ENCODE data around the gene PIGM. TPM values are rescaled to one million over a fixed set of nuclear protein-coding genes. Genes with fewer than 3 reads are reported as not detected.

The PIGM gene
- polyA plus RNA-seq, 6 donors from 2014 or later = 0.98 to 2.0 (median 1.5) TPM

DNA sequence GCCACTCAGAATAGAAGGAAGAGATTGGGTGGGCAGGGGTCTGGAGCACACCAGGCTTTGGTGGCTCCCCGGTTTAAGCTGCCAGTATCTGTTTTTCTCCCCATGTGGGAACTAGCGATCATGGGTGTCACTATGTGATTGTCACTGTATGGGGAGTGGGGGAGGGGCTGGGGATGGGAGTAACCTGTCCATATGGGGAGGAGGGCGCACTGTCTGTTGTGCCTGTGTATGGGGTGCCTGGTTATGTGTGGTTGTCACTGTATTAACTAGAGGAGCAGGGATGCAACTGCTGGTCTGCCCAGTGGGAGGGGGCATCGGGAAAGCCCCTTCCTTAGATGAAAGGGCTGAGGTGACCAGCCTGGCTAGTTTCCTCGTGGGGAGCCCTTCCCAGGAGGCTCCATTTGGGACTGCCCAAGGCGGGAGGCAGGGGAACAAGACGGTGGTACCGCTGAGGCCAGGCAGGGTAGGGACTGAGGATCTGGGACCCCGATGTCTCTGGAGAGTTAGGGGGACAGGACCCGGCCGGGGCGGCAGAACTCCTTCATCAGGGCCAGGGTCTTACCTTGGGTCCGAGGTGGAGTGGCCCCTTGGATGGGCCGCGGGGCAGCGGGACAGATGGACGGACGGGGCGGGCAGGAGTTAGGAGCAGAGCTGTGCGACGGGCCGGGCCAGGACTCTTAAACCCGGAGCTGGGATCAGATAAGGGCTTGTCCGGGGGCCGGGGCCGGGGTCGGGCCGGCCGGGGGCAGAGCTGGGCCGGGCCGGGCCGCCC is 37.9 kb upstream of the PIGM start, which contains the start of gene KCNJ10:
Gene KCNJ10 (minus strand): TSS at position 701 of the 772 bp plus-strand sequence. CDS start 27,628 bp downstream, outside the sequence.
- Mint-ChIP-seq H3K4me1 (peaks cover 15 to 24% (median 16%) of the 10 kb centered on the region in 3 donors), H3K4me3 (peak within 1 kb of the TSS; percentile 86 to 94 (median 90)), H3K36me3 (no peaks in the 10 kb centered on the region), H3K27me3 (peaks cover 40 to 80% (median 75%) of the 10 kb centered on the region in 3 donors), H3K9me3 (no peaks in the 10 kb centered on the region), H3K27ac (peak within 1 kb of the TSS in 5 of 6 donors; percentile 58 to 75 (median 65))
- peak in 1 of 2 donors; percentile 3 for ATAC-seq (ENCODE audit: low read depth in 2 of 2)
- no peak for DNase-seq

DNA sequence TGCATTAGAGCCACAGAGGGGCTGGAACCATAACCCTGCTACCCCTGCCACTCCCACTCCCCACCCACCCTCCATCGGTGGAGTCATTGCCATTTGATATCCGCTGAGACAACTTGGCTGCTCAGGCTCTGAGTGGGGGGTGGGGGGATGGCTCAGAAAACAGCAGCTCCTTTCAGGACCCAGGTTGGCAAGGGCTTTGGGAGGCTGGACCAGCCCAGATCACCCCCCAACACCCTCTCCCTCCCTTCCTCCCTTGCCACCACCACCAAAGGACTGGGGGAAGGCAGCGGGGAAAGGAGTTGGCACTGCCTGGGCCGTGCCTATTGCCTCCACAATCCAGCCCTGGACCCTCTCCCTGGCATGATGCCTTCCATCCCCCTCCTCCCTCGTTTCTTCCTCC is 36.4 kb upstream of the PIGM start:
- no peak for DNase-seq
- no peaks in the 10 kb centered on the region for H3K36me3 Mint-ChIP-seq
- no peaks in the 10 kb centered on the region for H3K9me3 Mint-ChIP-seq
- peak overlapping the region in 1 of 8 donors; percentile 40 for H3K4me3 Mint-ChIP-seq
- no peak for ATAC-seq (ENCODE audit: low read depth in 2 of 2)
- no peak overlapping the region for H3K27ac Mint-ChIP-seq
- peaks cover 50 to 77% (median 72%) of the 10 kb centered on the region in 3 donors for H3K27me3 Mint-ChIP-seq
- peaks cover 15 to 24% (median 16%) of the 10 kb centered on the region in 3 donors for H3K4me1 Mint-ChIP-seq

GRCh38 chr1:160066829-160067745 is 35.3 kb upstream of the PIGM start:
- peak overlapping the region in 1 of 8 donors; percentile 31 for H3K4me3 Mint-ChIP-seq
- ATAC-seq (ENCODE audit: low read depth in 2 of 2) = no peak
- H3K4me1 Mint-ChIP-seq = peaks cover 15 to 24% (median 16%) of the 10 kb centered on the region in 3 donors
- peak overlapping the region in 2 of 6 donors; percentile 41 to 84 for H3K27ac Mint-ChIP-seq
- peaks cover 49 to 81% (median 68%) of the 10 kb centered on the region in 3 donors for H3K27me3 Mint-ChIP-seq
- H3K9me3 Mint-ChIP-seq = no peaks in the 10 kb centered on the region
- DNase-seq = no peak
- H3K36me3 Mint-ChIP-seq = no peaks in the 10 kb centered on the region

DNA sequence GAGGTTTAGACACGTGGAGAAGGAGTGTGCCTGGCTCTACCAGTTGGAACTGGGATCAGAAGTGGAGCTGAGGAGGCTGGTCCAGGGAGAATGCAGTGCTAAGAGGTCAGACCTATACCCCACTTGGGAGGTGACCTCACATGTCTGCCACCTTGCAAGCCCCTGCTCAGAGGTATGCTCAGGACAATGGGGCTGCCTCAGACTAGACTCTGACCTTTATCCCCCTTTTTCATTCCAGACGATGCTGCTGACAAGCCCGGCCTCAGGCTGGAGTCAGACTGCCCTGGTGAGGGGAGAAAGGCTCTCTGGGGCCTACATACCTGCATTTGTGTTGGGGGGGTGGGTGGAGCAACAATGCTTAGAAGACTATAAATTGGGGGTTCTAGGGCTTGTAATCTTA is 33.0 kb upstream of the PIGM start:
- no peak overlapping the region for H3K4me3 Mint-ChIP-seq
- no peak overlapping the region for H3K27ac Mint-ChIP-seq
- H3K36me3 Mint-ChIP-seq = no peaks in the 10 kb centered on the region
- no peak for DNase-seq
- H3K27me3 Mint-ChIP-seq = peaks cover 38 to 78% (median 66%) of the 10 kb centered on the region in 3 donors
- peaks cover 3 to 7% (median 4%) of the 10 kb centered on the region in 3 donors for H3K4me1 Mint-ChIP-seq
- no peaks in the 10 kb centered on the region for H3K9me3 Mint-ChIP-seq
- ATAC-seq (ENCODE audit: low read depth in 2 of 2) = no peak

DNA sequence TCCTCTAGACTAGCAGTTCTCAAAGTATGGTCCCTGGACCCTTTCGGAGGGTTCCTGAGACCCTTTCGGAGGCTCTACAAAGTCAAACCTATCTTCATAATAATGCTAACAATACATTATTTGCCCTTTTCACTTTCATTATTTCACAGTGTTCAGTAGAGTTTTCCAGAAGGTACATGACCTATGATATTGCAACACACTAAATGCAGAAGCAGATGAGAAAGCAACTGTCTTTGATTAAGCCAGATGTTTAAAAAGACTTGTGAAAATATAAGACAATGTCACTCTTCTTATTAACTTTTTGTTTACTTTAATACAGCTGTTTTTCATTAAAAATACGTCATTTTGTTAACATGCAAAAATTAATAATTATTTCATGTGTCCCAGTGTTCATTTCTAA is 32.4 kb upstream of the PIGM start:
- Mint-ChIP-seq H3K9me3 (no peaks in the 10 kb centered on the region), H3K4me3 (no peak overlapping the region), H3K27ac (no peak overlapping the region), H3K36me3 (no peaks in the 10 kb centered on the region), H3K4me1 (peaks cover 0 to 2% (median 0%) of the 10 kb centered on the region in 3 donors), H3K27me3 (peaks cover 36 to 78% (median 66%) of the 10 kb centered on the region in 3 donors)
- DNase-seq (no peak), ATAC-seq (ENCODE audit: low read depth in 2 of 2) (no peak)

GRCh38 chr1:160063176-160063575 is 31.4 kb upstream of the PIGM start:
- H3K4me1 Mint-ChIP-seq = no peaks in the 10 kb centered on the region
- peaks cover 36 to 75% (median 66%) of the 10 kb centered on the region in 3 donors for H3K27me3 Mint-ChIP-seq
- ATAC-seq (ENCODE audit: low read depth in 2 of 2) (no peak), DNase-seq (no peak)
- H3K9me3 Mint-ChIP-seq = no peaks in the 10 kb centered on the region
- no peak overlapping the region for H3K4me3 Mint-ChIP-seq
- no peak overlapping the region for H3K27ac Mint-ChIP-seq
- no peaks in the 10 kb centered on the region for H3K36me3 Mint-ChIP-seq

- Mint-ChIP-seq H3K27me3 (peaks cover 36 to 71% (median 65%) of the 10 kb centered on the region in 3 donors), H3K4me3 (no peak overlapping the region), H3K4me1 (no peaks in the 10 kb centered on the region), H3K9me3 (no peaks in the 10 kb centered on the region), H3K36me3 (no peaks in the 10 kb centered on the region), H3K27ac (no peak overlapping the region)
- ATAC-seq (ENCODE audit: low read depth in 2 of 2) = no peak
- no peak for DNase-seq
Observed at GRCh38 chr1:160062230-160062532, 30.4 kb upstream of the PIGM start.

- no peaks in the 10 kb centered on the region for H3K9me3 Mint-ChIP-seq
- H3K36me3 Mint-ChIP-seq = no peaks in the 10 kb centered on the region
- peaks cover 42 to 71% (median 66%) of the 10 kb centered on the region in 3 donors for H3K27me3 Mint-ChIP-seq
- DNase-seq (no peak), ATAC-seq (ENCODE audit: low read depth in 2 of 2) (no peak)
- H3K27ac Mint-ChIP-seq = no peak overlapping the region
- no peaks in the 10 kb centered on the region for H3K4me1 Mint-ChIP-seq
- no peak overlapping the region for H3K4me3 Mint-ChIP-seq
Observed at GRCh38 chr1:160061369-160062229, 29.8 kb upstream of the PIGM start.

DNA sequence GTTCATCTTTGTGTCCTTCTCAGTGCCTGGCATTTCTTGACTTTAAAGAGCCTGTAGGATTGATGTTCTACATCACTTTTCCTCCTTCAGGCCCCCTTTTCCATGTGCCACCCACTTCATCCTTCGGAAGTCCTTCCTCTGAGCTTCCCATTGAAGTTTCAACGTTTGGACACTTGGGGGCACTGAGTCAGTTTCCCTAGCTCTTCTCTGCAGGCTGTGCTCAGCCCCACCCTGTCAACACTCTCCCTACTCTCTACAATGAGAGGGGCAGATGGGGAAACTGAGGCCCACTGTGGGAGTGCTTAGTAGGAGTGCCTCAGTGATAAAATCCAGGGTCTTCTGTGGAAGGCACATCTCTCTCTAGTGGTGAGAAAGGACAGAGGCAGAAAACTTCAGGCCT is 26.3 kb upstream of the PIGM start:
- DNase-seq (no peak), ATAC-seq (ENCODE audit: low read depth in 2 of 2) (no peak)
- H3K36me3 Mint-ChIP-seq = no peaks in the 10 kb centered on the region
- no peak overlapping the region for H3K27ac Mint-ChIP-seq
- H3K4me1 Mint-ChIP-seq = no peaks in the 10 kb centered on the region
- H3K4me3 Mint-ChIP-seq = no peak overlapping the region
- H3K27me3 Mint-ChIP-seq = peaks cover 51 to 88% (median 83%) of the 10 kb centered on the region in 3 donors
- H3K9me3 Mint-ChIP-seq = no peaks in the 10 kb centered on the region

- no peaks in the 10 kb centered on the region for H3K4me1 Mint-ChIP-seq
- H3K27me3 Mint-ChIP-seq = peaks cover 58 to 98% (median 82%) of the 10 kb centered on the region in 3 donors
- H3K4me3 Mint-ChIP-seq = no peak overlapping the region
- no peak for ATAC-seq (ENCODE audit: low read depth in 2 of 2)
- H3K36me3 Mint-ChIP-seq = no peaks in the 10 kb centered on the region
- H3K9me3 Mint-ChIP-seq = no peaks in the 10 kb centered on the region
- H3K27ac Mint-ChIP-seq = no peak overlapping the region
- no peak for DNase-seq
Observed at GRCh38 chr1:160056648-160057169, 24.9 kb upstream of the PIGM start.

- H3K27ac Mint-ChIP-seq = no peak overlapping the region
- ATAC-seq (ENCODE audit: low read depth in 2 of 2) (no peak), DNase-seq (no peak)
- no peaks in the 10 kb centered on the region for H3K9me3 Mint-ChIP-seq
- H3K4me3 Mint-ChIP-seq = no peak overlapping the region
- no peaks in the 10 kb centered on the region for H3K36me3 Mint-ChIP-seq
- H3K27me3 Mint-ChIP-seq = peaks cover 55 to 93% (median 80%) of the 10 kb centered on the region in 3 donors
- no peaks in the 10 kb centered on the region for H3K4me1 Mint-ChIP-seq
Observed at GRCh38 chr1:160053548-160054365, 22.0 kb upstream of the PIGM start.

GRCh38 chr1:160052936-160053335 is 21.1 kb upstream of the PIGM start:
- Mint-ChIP-seq H3K9me3 (no peaks in the 10 kb centered on the region), H3K27ac (no peak overlapping the region), H3K4me3 (no peak overlapping the region), H3K36me3 (no peaks in the 10 kb centered on the region), H3K4me1 (no peaks in the 10 kb centered on the region), H3K27me3 (peaks cover 55 to 89% (median 81%) of the 10 kb centered on the region in 3 donors)
- no peak for DNase-seq
- no peak for ATAC-seq (ENCODE audit: low read depth in 2 of 2)

All from naive B cell (primary cell).